H1 (cell line): ENCODE data around the gene MTCH2. TPM values are rescaled to one million over a fixed set of nuclear protein-coding genes. Genes with fewer than 3 reads are reported as not detected.

Experiments
- CBX8 ChIP-seq: fragments of 300-800, 300-1000 bp; sonication (generic); IDR thresholded peaks from 2 replicates; pipeline ENCODE4 v1.7.1; 2016; ENCODE audit warnings: low read depth, low read length, borderline replicate concordance
- CHD2 ChIP-seq: IDR thresholded peaks from 2 replicates; pipeline ENCODE4 v1.6.1; 2012; ENCODE audit warnings: low read length, improper control_type of control experiment
- GABPA ChIP-seq: IDR thresholded peaks from 2 replicates; pipeline ENCODE4 v1.6.1; 2011; ENCODE audit warnings: mild to moderate bottlenecking, low read length, moderate library complexity, borderline replicate concordance; ENCODE audit not compliant: insufficient read depth
- HDAC2 ChIP-seq, 2 experiments: fragments of 300-600 bp in 1 of 2; sonication (generic) in 1 of 2; IDR thresholded peaks; 2 replicates each; pipeline ENCODE4 v1.6.1; 2011 to 2012; ENCODE audit warnings: low read depth in 2 of 2, low read length in 2 of 2, mild to moderate bottlenecking in 2 of 2, moderate library complexity in 2 of 2, borderline replicate concordance in 1 of 2, inconsistent platforms in 1 of 2
- RNF2 ChIP-seq: fragments of 200-900, 300-1000 bp; sonication (generic); IDR thresholded peaks from 2 replicates; pipeline ENCODE4 v1.7.1; 2016; ENCODE audit warnings: borderline replicate concordance, low read depth, mild to moderate bottlenecking, antibody characterized with exemption, low read length; ENCODE audit not compliant: poor library complexity, severe bottlenecking; ENCODE audit errors: missing control alignments
- SRF ChIP-seq: IDR thresholded peaks from 2 replicates; pipeline ENCODE4 v1.6.1; 2011; ENCODE audit warnings: mild to moderate bottlenecking, low read depth, low read length, moderate library complexity
- YY1 ChIP-seq: IDR thresholded peaks from 2 replicates; pipeline ENCODE4 v1.6.1; 2011; ENCODE audit warnings: low read depth, mild to moderate bottlenecking, low read length
- polyA plus RNA-seq, 7 experiments: library from polyadenylated mRNA; depleted of rRNA in 3 of 7; stranded (reverse) in 5 of 7; unstranded in 2 of 7; fragments of >200 nt in 5 of 7; fragments of 200-250 nt in 2 of 7; gene quantifications; 1 replicate in 5 of 7; 2 replicates in 1 of 7; 4 replicates in 1 of 7; pipeline versions ENCODE4 v1.2.1 to v1.2.3, GENCODE V29; 2011 to 2013; ENCODE audit warnings: missing spikeins in 2 of 7, mixed read lengths in 2 of 7
- total RNA-seq: library from RNA; stranded (reverse); fragmentation: NEBNext Ultra II Directional; extraction: Animal tissue kit (Norgen Biotek cat#: 25700); gene quantifications from 2 replicates; pipeline ENCODE4 v1.2.1, GENCODE V29; 2021
- TF ChIP-seq, protein P1 (sequence below): fragments of 300-600 bp; sonication (generic); IDR thresholded peaks from 2 replicates; pipeline ENCODE4 v1.7.1; 2012; ENCODE audit warnings: low read length, moderate library complexity, mild to moderate bottlenecking, inconsistent platforms; ENCODE audit not compliant: insufficient replicate concordance

The MTCH2 gene
- total and polyA plus RNA-seq, 2 of the 8 experiments (the other 6 are each of a cell fraction or from before 2014, with no cell fraction given), result 157 to 171 TPM

DNA sequence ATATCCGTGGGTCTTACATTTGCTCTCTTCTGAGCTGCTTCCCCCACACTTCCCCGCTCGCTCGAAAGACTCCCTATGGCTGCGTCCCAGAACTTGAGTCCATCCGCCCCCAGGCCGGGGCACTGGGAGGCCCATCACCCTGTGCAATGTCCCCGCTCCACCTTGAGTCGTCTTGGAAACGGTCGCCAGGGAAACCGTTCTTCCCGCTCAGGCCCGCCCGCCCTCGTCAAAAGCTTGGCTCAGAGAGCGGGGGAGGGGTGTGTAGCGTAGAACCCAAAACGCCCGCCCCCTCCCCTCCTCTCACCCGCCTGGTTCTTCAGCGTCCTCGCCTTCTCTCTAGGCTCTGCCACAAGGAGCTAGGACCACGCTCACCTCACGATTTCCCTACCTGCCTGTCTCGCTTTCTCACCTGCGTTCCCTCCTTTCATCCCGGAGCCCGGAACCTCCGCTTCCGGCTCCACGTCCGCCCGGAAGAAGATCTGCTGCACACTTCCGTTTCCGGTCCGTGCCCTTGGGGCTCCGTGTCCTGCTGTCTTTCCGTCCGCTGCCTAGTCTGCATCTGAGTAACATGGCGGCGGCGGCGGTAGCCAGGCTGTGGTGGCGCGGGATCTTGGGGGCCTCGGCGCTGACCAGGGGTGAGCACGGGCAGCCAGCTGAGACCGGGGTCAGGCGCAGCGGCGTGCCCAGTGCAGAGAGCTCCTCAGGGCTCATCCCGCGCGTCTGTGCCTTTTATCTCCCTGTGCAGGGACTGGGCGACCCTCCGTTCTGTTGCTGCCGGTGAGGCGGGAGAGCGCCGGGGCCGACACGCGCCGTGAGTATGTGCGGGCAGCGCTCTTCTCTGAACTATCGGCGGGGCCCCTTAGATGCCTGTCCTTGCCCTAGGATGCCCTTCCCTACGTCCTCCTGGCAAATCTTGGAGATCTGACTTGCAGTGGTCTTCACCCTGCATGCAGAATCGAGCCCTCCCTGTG is 63.5 kb downstream of the MTCH2 start, which contains the start of the genes KBTBD4 and NDUFS3 (continued):
- TF ChIP-seq, protein P1, sequence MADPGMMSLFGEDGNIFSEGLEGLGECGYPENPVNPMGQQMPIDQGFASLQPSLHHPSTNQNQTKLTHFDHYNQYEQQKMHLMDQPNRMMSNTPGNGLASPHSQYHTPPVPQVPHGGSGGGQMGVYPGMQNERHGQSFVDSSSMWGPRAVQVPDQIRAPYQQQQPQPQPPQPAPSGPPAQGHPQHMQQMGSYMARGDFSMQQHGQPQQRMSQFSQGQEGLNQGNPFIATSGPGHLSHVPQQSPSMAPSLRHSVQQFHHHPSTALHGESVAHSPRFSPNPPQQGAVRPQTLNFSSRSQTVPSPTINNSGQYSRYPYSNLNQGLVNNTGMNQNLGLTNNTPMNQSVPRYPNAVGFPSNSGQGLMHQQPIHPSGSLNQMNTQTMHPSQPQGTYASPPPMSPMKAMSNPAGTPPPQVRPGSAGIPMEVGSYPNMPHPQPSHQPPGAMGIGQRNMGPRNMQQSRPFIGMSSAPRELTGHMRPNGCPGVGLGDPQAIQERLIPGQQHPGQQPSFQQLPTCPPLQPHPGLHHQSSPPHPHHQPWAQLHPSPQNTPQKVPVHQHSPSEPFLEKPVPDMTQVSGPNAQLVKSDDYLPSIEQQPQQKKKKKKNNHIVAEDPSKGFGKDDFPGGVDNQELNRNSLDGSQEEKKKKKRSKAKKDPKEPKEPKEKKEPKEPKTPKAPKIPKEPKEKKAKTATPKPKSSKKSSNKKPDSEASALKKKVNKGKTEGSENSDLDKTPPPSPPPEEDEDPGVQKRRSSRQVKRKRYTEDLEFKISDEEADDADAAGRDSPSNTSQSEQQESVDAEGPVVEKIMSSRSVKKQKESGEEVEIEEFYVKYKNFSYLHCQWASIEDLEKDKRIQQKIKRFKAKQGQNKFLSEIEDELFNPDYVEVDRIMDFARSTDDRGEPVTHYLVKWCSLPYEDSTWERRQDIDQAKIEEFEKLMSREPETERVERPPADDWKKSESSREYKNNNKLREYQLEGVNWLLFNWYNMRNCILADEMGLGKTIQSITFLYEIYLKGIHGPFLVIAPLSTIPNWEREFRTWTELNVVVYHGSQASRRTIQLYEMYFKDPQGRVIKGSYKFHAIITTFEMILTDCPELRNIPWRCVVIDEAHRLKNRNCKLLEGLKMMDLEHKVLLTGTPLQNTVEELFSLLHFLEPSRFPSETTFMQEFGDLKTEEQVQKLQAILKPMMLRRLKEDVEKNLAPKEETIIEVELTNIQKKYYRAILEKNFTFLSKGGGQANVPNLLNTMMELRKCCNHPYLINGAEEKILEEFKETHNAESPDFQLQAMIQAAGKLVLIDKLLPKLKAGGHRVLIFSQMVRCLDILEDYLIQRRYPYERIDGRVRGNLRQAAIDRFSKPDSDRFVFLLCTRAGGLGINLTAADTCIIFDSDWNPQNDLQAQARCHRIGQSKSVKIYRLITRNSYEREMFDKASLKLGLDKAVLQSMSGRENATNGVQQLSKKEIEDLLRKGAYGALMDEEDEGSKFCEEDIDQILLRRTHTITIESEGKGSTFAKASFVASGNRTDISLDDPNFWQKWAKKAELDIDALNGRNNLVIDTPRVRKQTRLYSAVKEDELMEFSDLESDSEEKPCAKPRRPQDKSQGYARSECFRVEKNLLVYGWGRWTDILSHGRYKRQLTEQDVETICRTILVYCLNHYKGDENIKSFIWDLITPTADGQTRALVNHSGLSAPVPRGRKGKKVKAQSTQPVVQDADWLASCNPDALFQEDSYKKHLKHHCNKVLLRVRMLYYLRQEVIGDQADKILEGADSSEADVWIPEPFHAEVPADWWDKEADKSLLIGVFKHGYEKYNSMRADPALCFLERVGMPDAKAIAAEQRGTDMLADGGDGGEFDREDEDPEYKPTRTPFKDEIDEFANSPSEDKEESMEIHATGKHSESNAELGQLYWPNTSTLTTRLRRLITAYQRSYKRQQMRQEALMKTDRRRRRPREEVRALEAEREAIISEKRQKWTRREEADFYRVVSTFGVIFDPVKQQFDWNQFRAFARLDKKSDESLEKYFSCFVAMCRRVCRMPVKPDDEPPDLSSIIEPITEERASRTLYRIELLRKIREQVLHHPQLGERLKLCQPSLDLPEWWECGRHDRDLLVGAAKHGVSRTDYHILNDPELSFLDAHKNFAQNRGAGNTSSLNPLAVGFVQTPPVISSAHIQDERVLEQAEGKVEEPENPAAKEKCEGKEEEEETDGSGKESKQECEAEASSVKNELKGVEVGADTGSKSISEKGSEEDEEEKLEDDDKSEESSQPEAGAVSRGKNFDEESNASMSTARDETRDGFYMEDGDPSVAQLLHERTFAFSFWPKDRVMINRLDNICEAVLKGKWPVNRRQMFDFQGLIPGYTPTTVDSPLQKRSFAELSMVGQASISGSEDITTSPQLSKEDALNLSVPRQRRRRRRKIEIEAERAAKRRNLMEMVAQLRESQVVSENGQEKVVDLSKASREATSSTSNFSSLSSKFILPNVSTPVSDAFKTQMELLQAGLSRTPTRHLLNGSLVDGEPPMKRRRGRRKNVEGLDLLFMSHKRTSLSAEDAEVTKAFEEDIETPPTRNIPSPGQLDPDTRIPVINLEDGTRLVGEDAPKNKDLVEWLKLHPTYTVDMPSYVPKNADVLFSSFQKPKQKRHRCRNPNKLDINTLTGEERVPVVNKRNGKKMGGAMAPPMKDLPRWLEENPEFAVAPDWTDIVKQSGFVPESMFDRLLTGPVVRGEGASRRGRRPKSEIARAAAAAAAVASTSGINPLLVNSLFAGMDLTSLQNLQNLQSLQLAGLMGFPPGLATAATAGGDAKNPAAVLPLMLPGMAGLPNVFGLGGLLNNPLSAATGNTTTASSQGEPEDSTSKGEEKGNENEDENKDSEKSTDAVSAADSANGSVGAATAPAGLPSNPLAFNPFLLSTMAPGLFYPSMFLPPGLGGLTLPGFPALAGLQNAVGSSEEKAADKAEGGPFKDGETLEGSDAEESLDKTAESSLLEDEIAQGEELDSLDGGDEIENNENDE, result no peak
- no peak for TF ChIP-seq CBX8
- peak; percentile 60; the same call in 1 of the 2 replicates for TF ChIP-seq CHD2
- TF ChIP-seq YY1, result peak; percentile 97
- peak; percentile 68 for TF ChIP-seq SRF
- TF ChIP-seq HDAC2 (IDR thresholded peaks at IDR 0.05; ENCODE audit: borderline replicate concordance in 1 of 2, low read depth in 2 of 2, low read length in 2 of 2), result peak in 1 of 2 experiments; percentile 94; a peak in 1 of 4 replicates
- no peak for TF ChIP-seq RNF2
- TF ChIP-seq GABPA, result peak; percentile 100
